CD4-positive, alpha-beta T cell (primary cell): ENCODE results near the gene IQCH. TPM values are rescaled to one million over a fixed set of nuclear protein-coding genes. Genes with fewer than 3 reads are reported as not detected.

Source experiments
- ATAC-seq: fragments of 200-7000 bp; cut with Tn5 transposase; one replicate; pipeline ENCODE4 v1.10.0; 2022; ENCODE audit warnings: mild to moderate bottlenecking; ENCODE audit not compliant: poor library complexity
- CTCF ChIA-PET: fragments of 350-600 bp; sonication (Branson Sonifier 250); formaldehyde crosslinking; loops from one replicate; lab custom pipeline; 2021; ENCODE audit warnings: antibody characterized with exemption, inconsistent platforms; lab: Charles Lee
- POLR2A ChIA-PET: fragments of 350-600 bp; sonication (Branson Sonifier 250); formaldehyde crosslinking; loops from one replicate; lab custom pipeline; 2021; ENCODE audit warnings: antibody characterized with exemption, inconsistent platforms; lab: Charles Lee
- DNase-seq, 14 experiments: peaks; one replicate each; pipeline ENCODE4 v3.0.0-alpha.2; 2013 to 2020; ENCODE audit warnings: mixed read lengths in 2 of 14
- H3K27ac ChIP-seq, 2 donors: one replicate each; pipeline versions ENCODE4 v1.5.1 to v1.7.0; 2013; ENCODE audit warnings: low read length in 2 of 2, low read depth in 1 of 2, mild to moderate bottlenecking in 1 of 2
- H3K27me3 ChIP-seq, 2 experiments: 1 replicate in 1 of 2; 2 replicates in 1 of 2; pipeline versions ENCODE4 v1.6.1 to v1.7.0; 2013; ENCODE audit warnings: low read length in 2 of 2, control low read depth in 1 of 2, mild to moderate bottlenecking in 1 of 2, moderate library complexity in 1 of 2; ENCODE audit not compliant: insufficient read depth in 2 of 2, control insufficient read depth in 1 of 2
- H3K36me3 ChIP-seq: one replicate; pipeline ENCODE4 v1.6.1; 2013; ENCODE audit warnings: low read length, control low read depth; ENCODE audit not compliant: insufficient read depth
- H3K4me1 ChIP-seq: one replicate; pipeline ENCODE4 v1.6.1; 2013; ENCODE audit warnings: low read length, control low read depth; ENCODE audit not compliant: insufficient read depth
- H3K4me3 ChIP-seq: one replicate; pipeline ENCODE4 v1.5.1; 2013; ENCODE audit warnings: mild to moderate bottlenecking, low read length, moderate library complexity
- H3K9me3 ChIP-seq, 2 experiments: 1 replicate in 1 of 2; 2 replicates in 1 of 2; pipeline versions ENCODE4 v1.6.1 to v1.7.0; 2013; ENCODE audit warnings: low read length in 2 of 2, mild to moderate bottlenecking in 2 of 2, control low read depth in 1 of 2, moderate library complexity in 1 of 2; ENCODE audit not compliant: control insufficient read depth in 1 of 2, insufficient read depth in 1 of 2
- H3K27ac Mint-ChIP-seq: one replicate; pipeline ENCODE4 v1.8.0; 2020; ENCODE audit warnings: mixed read lengths
- H3K27me3 Mint-ChIP-seq: one replicate; pipeline ENCODE4 v1.8.0; 2021; ENCODE audit warnings: mixed read lengths
- H3K36me3 Mint-ChIP-seq: one replicate; pipeline ENCODE4 v1.8.0; 2021; ENCODE audit warnings: low read depth, mixed read lengths
- H3K4me1 Mint-ChIP-seq: one replicate; pipeline ENCODE4 v1.8.0; 2021; ENCODE audit warnings: low read depth, mixed read lengths
- H3K4me3 Mint-ChIP-seq: one replicate; pipeline ENCODE4 v1.8.0; 2020; ENCODE audit warnings: mild to moderate bottlenecking, mixed read lengths
- H3K9me3 Mint-ChIP-seq: one replicate; pipeline ENCODE4 v1.8.0; 2020; ENCODE audit warnings: mixed read lengths
- intact Hi-C, 2 experiments: fragments of 100-400 bp; cut with DNase I in 1 of 2; cut with micrococcal nuclease in 1 of 2; formaldehyde crosslinking; loops; one replicate each; pipeline versions ENCODE4 v1.15.1 to v1.9.0; 2023 to 2025; cut with DNase I, micrococcal nuclease
- total RNA-seq, 174 experiments: library from RNA in 2 of 174; stranded (reverse) in 2 of 174; gene quantifications; one replicate each; pipeline ENCODE4 v1.2.3 and lab custom pipeline; 2021 to 2026
- TF ChIP-seq, protein P1 (sequence below): fragments of 200-600 bp; IDR thresholded peaks from one replicate; pipeline ENCODE4 v1.8.0; 2022; ENCODE audit warnings: antibody characterized with exemption, mild to moderate bottlenecking

IQCH gene
- total RNA-seq, 2 experiments from 2014 or later, result 0.85 to 1.3 TPM

- Histone ChIP-seq H3K27ac (no peak overlapping the region), H3K27me3 (no peaks in the 10 kb centered on the region), H3K4me3 (no peak overlapping the region), H3K4me1 (peaks cover 5% of the 10 kb centered on the region), H3K36me3 (no peaks in the 10 kb centered on the region), H3K9me3 (no peaks in the 10 kb centered on the region)
- Mint-ChIP-seq H3K4me3 (no peak overlapping the region), H3K27me3 (no peaks in the 10 kb centered on the region), H3K9me3 (no peaks in the 10 kb centered on the region), H3K4me1 (peaks cover 8% of the 10 kb centered on the region), H3K27ac (no peak overlapping the region), H3K36me3 (peaks cover 7% of the 10 kb centered on the region)
- ChIA-PET CTCF (interaction anchor here (0.5 kb wide), 1 partner anchor 175 kb away, joined by 3 read pairs; no protein-coding TSS in a partner anchor), POLR2A (no interaction called here)
- no peak for ATAC-seq
- no peak for DNase-seq
- intact Hi-C loops, result loop anchor here (10.0 kb wide), 3 partner anchors 195 to 795 kb away; partner anchors contain the start of genes SMAD3 (in 2 of the 2), MAP2K5 (in 1 of the 2) and PIAS1 (in 1 of the 2)
- TF ChIP-seq, protein P1, sequence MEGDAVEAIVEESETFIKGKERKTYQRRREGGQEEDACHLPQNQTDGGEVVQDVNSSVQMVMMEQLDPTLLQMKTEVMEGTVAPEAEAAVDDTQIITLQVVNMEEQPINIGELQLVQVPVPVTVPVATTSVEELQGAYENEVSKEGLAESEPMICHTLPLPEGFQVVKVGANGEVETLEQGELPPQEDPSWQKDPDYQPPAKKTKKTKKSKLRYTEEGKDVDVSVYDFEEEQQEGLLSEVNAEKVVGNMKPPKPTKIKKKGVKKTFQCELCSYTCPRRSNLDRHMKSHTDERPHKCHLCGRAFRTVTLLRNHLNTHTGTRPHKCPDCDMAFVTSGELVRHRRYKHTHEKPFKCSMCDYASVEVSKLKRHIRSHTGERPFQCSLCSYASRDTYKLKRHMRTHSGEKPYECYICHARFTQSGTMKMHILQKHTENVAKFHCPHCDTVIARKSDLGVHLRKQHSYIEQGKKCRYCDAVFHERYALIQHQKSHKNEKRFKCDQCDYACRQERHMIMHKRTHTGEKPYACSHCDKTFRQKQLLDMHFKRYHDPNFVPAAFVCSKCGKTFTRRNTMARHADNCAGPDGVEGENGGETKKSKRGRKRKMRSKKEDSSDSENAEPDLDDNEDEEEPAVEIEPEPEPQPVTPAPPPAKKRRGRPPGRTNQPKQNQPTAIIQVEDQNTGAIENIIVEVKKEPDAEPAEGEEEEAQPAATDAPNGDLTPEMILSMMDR, result no peak
Measured at GRCh38 chr15:67259379-67259778, 4.8 kb downstream of the IQCH start.

DNA sequence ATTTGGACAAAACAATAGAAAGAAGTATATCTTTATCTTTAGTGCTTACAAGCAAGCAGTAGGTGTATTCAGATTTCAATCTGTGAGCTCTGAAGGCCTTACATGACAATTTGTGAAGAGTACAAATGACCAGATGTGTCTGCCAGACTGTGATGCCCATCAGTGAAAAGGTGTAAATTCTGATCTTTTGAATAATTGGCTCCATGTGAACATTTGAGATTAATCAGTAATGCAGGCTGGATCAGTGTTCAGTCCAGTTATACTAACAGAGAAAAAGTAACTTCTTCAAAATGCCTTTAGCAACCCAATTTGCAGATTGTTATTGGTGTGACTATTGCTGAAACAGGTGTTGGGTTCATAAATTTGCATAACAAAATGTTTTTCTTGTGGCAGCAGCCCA, 5.2 kb downstream of the IQCH start:
- TF ChIP-seq, protein P1, result no peak
- no peak for ATAC-seq
- DNase-seq, result no peak
- Mint-ChIP-seq H3K4me1 (peaks cover 5% of the 10 kb centered on the region), H3K36me3 (peaks cover 3% of the 10 kb centered on the region), H3K27ac (no peak overlapping the region), H3K27me3 (no peaks in the 10 kb centered on the region), H3K4me3 (no peak overlapping the region), H3K9me3 (no peaks in the 10 kb centered on the region)
- Histone ChIP-seq H3K4me1 (peaks cover 4% of the 10 kb centered on the region), H3K4me3 (no peak overlapping the region), H3K27me3 (no peaks in the 10 kb centered on the region), H3K36me3 (no peaks in the 10 kb centered on the region), H3K27ac (no peak overlapping the region), H3K9me3 (no peaks in the 10 kb centered on the region)
- POLR2A ChIA-PET, result no interaction called here
- CTCF ChIA-PET, result no interaction called here
- intact Hi-C loops, result loop anchor here (10.0 kb wide), 3 partner anchors 195 to 795 kb away; partner anchors contain the start of genes SMAD3 (in 2 of the 2), MAP2K5 (in 1 of the 2) and PIAS1 (in 1 of the 2)

DNA sequence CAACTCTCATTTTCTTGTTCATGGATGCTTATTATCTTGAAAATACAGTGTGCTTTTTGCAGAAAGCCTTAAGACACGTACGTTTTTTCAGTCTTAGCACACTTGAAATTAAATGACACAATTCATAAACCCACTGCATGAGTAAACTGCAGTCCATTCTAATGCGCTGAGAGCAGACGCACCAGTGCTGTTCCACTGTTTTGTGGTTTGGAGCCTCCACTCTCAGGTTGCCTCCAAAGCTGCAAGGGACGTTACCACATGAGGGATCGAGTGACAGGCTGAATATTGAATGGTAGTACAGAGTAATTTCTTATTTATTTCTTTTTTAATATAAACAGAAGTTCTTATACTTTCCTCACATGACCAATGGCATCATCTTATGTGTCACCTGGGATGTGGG, 12.3 kb downstream of the IQCH start:
- H3K27me3 ChIP-seq, result no peaks in the 10 kb centered on the region
- H3K4me1 Mint-ChIP-seq, result no peaks in the 10 kb centered on the region
- no peaks in the 10 kb centered on the region for H3K36me3 Mint-ChIP-seq
- H3K4me3 Mint-ChIP-seq, result no peak overlapping the region
- H3K9me3 ChIP-seq, result no peaks in the 10 kb centered on the region
- CTCF ChIA-PET, result interaction anchor here (0.6 kb wide), 1 partner anchor 274 kb away, joined by 3 read pairs; no protein-coding TSS in a partner anchor
- H3K9me3 Mint-ChIP-seq, result no peaks in the 10 kb centered on the region
- H3K27ac Mint-ChIP-seq, result no peak overlapping the region
- ATAC-seq (no peak), DNase-seq (no peak)
- no peaks in the 10 kb centered on the region for H3K36me3 ChIP-seq
- H3K27ac ChIP-seq, result no peak overlapping the region
- intact Hi-C loops, result no loop called here
- TF ChIP-seq, protein P1, result no peak
- no peaks in the 10 kb centered on the region for H3K4me1 ChIP-seq
- POLR2A ChIA-PET, result no interaction called here
- no peaks in the 10 kb centered on the region for H3K27me3 Mint-ChIP-seq
- H3K4me3 ChIP-seq, result no peak overlapping the region
